Kidney (tissue), 22 donors: ENCODE measurements around the gene OR10Z1. TPM values are rescaled to one million over a fixed set of nuclear protein-coding genes. Genes with fewer than 3 reads are reported as not detected.

ENCODE experiments used
- DNase-seq, 5 donors: peaks; one replicate each; pipeline ENCODE4 v3.0.0-alpha.2; 2013 to 2020
- FAIRE-seq: peaks from 2 replicates; lab custom pipeline; 2012; peaks lifted over from hg19 to GRCh38; lab: Jason Lieb, UNC
- H3K27ac ChIP-seq, 2 donors: one replicate each; pipeline ENCODE4 v1.7.0; 2013; ENCODE audit warnings: low read depth in 2 of 2, low read length in 2 of 2, inconsistent platforms in 1 of 2
- H3K27me3 ChIP-seq: one replicate; pipeline ENCODE4 v1.7.1; 2013; ENCODE audit warnings: low read length, inconsistent platforms; ENCODE audit not compliant: control insufficient read depth, insufficient read depth
- H3K36me3 ChIP-seq, 3 donors: one replicate each; pipeline versions ENCODE4 v1.7.0 to v1.7.1; 2013; ENCODE audit warnings: low read length in 3 of 3, control low read depth in 1 of 3, inconsistent platforms in 1 of 3; ENCODE audit not compliant: insufficient read depth in 3 of 3, control insufficient read depth in 2 of 3
- H3K4me1 ChIP-seq, 3 donors: one replicate each; pipeline versions ENCODE4 v1.7.0 to v1.7.1; 2013; ENCODE audit warnings: low read length in 3 of 3, inconsistent platforms in 1 of 3, low read depth in 1 of 3; ENCODE audit not compliant: control insufficient read depth in 2 of 3, insufficient read depth in 2 of 3
- H3K4me3 ChIP-seq, 3 donors: one replicate each; pipeline versions ENCODE4 v1.7.0 to v1.8.1; 2013; ENCODE audit warnings: low read length in 3 of 3, control low read depth in 1 of 3, inconsistent platforms in 1 of 3
- H3K9ac ChIP-seq, 3 donors: one replicate each; pipeline versions ENCODE4 v1.7.0 to v1.7.1; 2013; ENCODE audit warnings: low read length in 3 of 3, control low read depth in 1 of 3, inconsistent platforms in 1 of 3
- H3K9me3 ChIP-seq, 3 donors: one replicate each; pipeline versions ENCODE4 v1.7.0 to v1.7.1; 2013; ENCODE audit warnings: low read length in 3 of 3, control low read depth in 1 of 3, inconsistent platforms in 1 of 3; ENCODE audit not compliant: control insufficient read depth in 2 of 3, insufficient read depth in 1 of 3
- intact Hi-C: fragments of 100-400 bp; cut with DNase I; formaldehyde crosslinking; loops from one replicate; pipeline ENCODE4 v1.11.1; 2022
- long read RNA-seq, 10 donors: library from polyadenylated mRNA in 1 of 10; unstranded in 1 of 10; transcript quantifications; one replicate each; pipeline ENCODE4 v2.0.0 and lab custom pipeline, GENCODE V29; 2021 to 2026
- polyA plus RNA-seq: library from polyadenylated mRNA; stranded (reverse); fragments of 350-450 nt; fragmentation: Illumina TruSeq; extraction: RNeasy Lipid Tissue Mini Kit (QIAGEN cat#74804); gene quantifications from one replicate; pipeline ENCODE4 v1.2.3, GENCODE V29; 2014; ENCODE audit warnings: low read depth, low replicate concordance; ENCODE audit not compliant: insufficient read depth
- total RNA-seq: library from RNA; stranded (reverse); fragmentation: NEBNext Ultra II Directional; extraction: Animal tissue kit (Norgen Biotek cat#: 25700); gene quantifications from one replicate; pipeline ENCODE4 v1.2.1, GENCODE V29; 2021
- TF ChIP-seq, protein P1 (sequence below): IDR thresholded peaks from 3 replicates; pipeline ENCODE4 v1.5.1; 2012; ENCODE audit warnings: mild to moderate bottlenecking, moderate library complexity, borderline replicate concordance; ENCODE audit not compliant: insufficient read depth; ENCODE audit errors: extremely low read depth
- donor health status: control.
- donor health status: control.
- donor health status: control.
- donor health status: control.
- donor health status: control.
- donor health status: DM: yes; HTN: yes; CAD: no.
- donor health status: Normal renal cell carcinoma (clear cell type).

OR10Z1 gene, protein sequence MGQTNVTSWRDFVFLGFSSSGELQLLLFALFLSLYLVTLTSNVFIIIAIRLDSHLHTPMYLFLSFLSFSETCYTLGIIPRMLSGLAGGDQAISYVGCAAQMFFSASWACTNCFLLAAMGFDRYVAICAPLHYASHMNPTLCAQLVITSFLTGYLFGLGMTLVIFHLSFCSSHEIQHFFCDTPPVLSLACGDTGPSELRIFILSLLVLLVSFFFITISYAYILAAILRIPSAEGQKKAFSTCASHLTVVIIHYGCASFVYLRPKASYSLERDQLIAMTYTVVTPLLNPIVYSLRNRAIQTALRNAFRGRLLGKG
- total RNA-seq: not detected
- polyA plus RNA-seq: not detected
- long read RNA-seq, donor 1: 0 reads
- long read RNA-seq, donor 2: 0 reads
- long read RNA-seq, donor 3: 0 reads
- long read RNA-seq, donor 4: 0 reads
- long read RNA-seq, donor 5: 0 reads
- long read RNA-seq, donor 6: 0 reads
- long read RNA-seq, donor 7: 0 reads
- long read RNA-seq, donor 8: 0 reads
- long read RNA-seq, donor 9: 0 reads
- long read RNA-seq, donor 10: 0 reads

DNA sequence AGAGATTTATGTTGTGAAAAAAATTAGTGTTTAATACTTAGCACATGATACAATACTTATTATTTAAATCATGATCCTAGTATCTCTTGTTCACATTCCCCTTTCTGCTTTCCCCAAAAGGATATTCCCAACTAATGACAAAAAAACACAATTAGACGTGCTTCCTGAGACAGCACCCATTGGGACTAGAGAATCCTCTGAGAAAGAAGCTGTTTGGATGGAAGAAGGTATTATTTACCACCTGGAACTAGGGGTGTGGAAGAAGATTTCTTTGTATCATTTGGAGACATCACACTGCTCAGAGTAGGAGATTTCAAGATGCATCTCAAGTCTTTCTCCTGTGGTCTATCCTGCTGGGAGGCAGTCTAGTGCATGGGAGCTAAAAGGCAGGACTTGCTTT is at the start of gene OR10Z1:
OR10Z1 (plus strand) TSS at position 301 of the 400 bp plus-strand sequence. CDS start 1,171 bp downstream, outside the sequence.
- TF ChIP-seq, protein P1, sequence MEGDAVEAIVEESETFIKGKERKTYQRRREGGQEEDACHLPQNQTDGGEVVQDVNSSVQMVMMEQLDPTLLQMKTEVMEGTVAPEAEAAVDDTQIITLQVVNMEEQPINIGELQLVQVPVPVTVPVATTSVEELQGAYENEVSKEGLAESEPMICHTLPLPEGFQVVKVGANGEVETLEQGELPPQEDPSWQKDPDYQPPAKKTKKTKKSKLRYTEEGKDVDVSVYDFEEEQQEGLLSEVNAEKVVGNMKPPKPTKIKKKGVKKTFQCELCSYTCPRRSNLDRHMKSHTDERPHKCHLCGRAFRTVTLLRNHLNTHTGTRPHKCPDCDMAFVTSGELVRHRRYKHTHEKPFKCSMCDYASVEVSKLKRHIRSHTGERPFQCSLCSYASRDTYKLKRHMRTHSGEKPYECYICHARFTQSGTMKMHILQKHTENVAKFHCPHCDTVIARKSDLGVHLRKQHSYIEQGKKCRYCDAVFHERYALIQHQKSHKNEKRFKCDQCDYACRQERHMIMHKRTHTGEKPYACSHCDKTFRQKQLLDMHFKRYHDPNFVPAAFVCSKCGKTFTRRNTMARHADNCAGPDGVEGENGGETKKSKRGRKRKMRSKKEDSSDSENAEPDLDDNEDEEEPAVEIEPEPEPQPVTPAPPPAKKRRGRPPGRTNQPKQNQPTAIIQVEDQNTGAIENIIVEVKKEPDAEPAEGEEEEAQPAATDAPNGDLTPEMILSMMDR: no peak
- Histone ChIP-seq H3K27me3 (no peaks in the 10 kb centered on the region), H3K4me1 (no peaks in the 10 kb centered on the region), H3K9ac (no peak within 1 kb of the TSS), H3K4me3 (no peak within 1 kb of the TSS), H3K36me3 (no peaks in the 10 kb centered on the region), H3K9me3 (no peaks in the 10 kb centered on the region), H3K27ac (no peak within 1 kb of the TSS)
- no peak for DNase-seq
- no peak for FAIRE-seq
- intact Hi-C loops: no loop called here

DNA sequence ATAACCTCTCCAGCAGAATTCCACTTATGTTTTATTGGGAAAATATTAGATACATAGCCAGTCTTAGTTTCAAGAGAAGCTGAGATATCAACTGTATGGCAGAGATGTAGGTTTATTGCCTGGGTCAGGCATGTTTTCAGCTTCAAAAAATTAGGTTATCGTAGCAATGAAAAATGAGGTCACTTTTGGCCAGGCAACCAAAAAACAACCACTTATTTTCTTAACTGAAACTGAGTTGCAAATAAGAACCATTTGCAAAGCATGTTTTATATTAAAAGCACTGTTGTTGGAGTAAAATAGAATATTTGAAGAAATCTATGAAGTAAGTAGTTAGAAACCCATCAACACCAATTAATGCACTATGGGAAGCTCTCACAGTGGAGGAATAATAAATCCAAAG is 45.4 kb upstream of the OR10Z1 start:
- intact Hi-C loops: no loop called here
- no peak for FAIRE-seq
- H3K27me3 ChIP-seq: no peaks in the 10 kb centered on the region

DNA sequence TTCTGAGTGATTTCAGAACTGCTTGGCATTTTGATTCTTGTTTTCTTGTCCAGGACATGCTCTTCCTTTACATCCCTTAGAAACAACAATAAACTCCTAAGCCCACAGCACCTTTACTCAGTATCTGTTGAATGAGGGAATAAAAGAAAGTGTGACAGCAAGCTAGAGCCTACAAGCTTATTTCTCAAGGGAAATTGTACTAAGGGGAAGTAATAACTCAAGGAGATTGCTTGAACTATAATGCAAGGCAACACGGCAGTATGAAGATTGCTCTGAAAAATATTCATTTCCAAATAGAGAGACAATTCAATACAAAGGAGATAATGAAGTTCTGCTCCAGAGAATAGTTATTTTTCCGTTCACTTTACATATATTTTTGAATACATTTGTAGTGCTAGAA is 41.2 kb upstream of the OR10Z1 start:
- no peaks in the 10 kb centered on the region for H3K4me1 ChIP-seq
- no peaks in the 10 kb centered on the region for H3K27me3 ChIP-seq
- TF ChIP-seq, protein P1: no peak
- H3K36me3 ChIP-seq: no peaks in the 10 kb centered on the region
- FAIRE-seq: no peak
- intact Hi-C loops: no loop called here
- no peak overlapping the region for H3K9ac ChIP-seq
- no peak overlapping the region for H3K27ac ChIP-seq
- H3K9me3 ChIP-seq: no peaks in the 10 kb centered on the region
- no peak for DNase-seq
- no peak overlapping the region for H3K4me3 ChIP-seq

More for the DNA sequence above, 45.4 kb upstream of the OR10Z1 start:
- TF ChIP-seq, protein P1: no peak
- Histone ChIP-seq H3K9ac (no peak overlapping the region), H3K36me3 (no peaks in the 10 kb centered on the region), H3K27ac (no peak overlapping the region), H3K9me3 (no peaks in the 10 kb centered on the region), H3K4me3 (no peak overlapping the region), H3K4me1 (no peaks in the 10 kb centered on the region)
- DNase-seq: no peak
